Amygdala (tissue), 56 donors: Measurements from ENCODE around the gene ALKBH8.
"Not testable (repeated sequence)": the region's sequence is repeated elsewhere in the genome, so short reads cannot be mapped to it uniquely, and the experiment has no call there.

ENCODE experiments used
- DNase-seq, 56 donors: peaks; one replicate each; lab custom pipeline; 2025; lab: John Stamatoyannopoulos, UW

ALKBH8 gene

GRCh38 chr11:107508858-107509244 is 56.7 kb downstream of the ALKBH8 start:
- DNase-seq: no peak

GRCh38 chr11:107508201-107508857 is 57.2 kb downstream of the ALKBH8 start:
- no peak for DNase-seq

- DNase-seq: no peak
Measured at GRCh38 chr11:107505647-107506225, 59.8 kb downstream of the ALKBH8 start.

GRCh38 chr11:107504981-107505380 is 60.6 kb downstream of the ALKBH8 start:
- no peak for DNase-seq

- DNase-seq: no peak
Measured at GRCh38 chr11:107501713-107502112, 63.8 kb downstream of the ALKBH8 start.

- not testable (repeated sequence) for DNase-seq
Measured at GRCh38 chr11:107497371-107497770, 68.2 kb downstream of the ALKBH8 start.

GRCh38 chr11:107496011-107496410 is 69.5 kb downstream of the ALKBH8 start:
- no peak for DNase-seq

- no peak for DNase-seq
Measured at GRCh38 chr11:107494055-107494454, 71.5 kb downstream of the ALKBH8 start.

- no peak for DNase-seq
Measured at GRCh38 chr11:107493117-107493516, 72.4 kb downstream of the ALKBH8 start.

- no peak for DNase-seq
Measured at GRCh38 chr11:107490836-107491235, 74.7 kb downstream of the ALKBH8 start.

GRCh38 chr11:107482234-107482633 is 83.3 kb downstream of the ALKBH8 start:
- DNase-seq: no peak

GRCh38 chr11:107478922-107479321 is 86.6 kb downstream of the ALKBH8 start:
- no peak for DNase-seq

GRCh38 chr11:107477820-107478219 is 87.7 kb downstream of the ALKBH8 start:
- DNase-seq: no peak

- DNase-seq: no peak
Measured at GRCh38 chr11:107473792-107474191, 91.7 kb downstream of the ALKBH8 start.

- DNase-seq: no peak
Measured at GRCh38 chr11:107472966-107473365, 92.6 kb downstream of the ALKBH8 start.

GRCh38 chr11:107468596-107468995 is 96.9 kb downstream of the ALKBH8 start:
- no peak for DNase-seq

- DNase-seq: no peak
Measured at GRCh38 chr11:107467696-107468095, 97.8 kb downstream of the ALKBH8 start.

GRCh38 chr11:107466275-107466866 is 99.2 kb downstream of the ALKBH8 start:
- not testable (repeated sequence) for DNase-seq

- DNase-seq: peak; percentile 7 to 93 (median 78)
Measured at GRCh38 chr11:107457558-107458271, 107.8 kb downstream of the ALKBH8 start, which contains the start of gene CWF19L2. TSS of gene CWF19L2 (minus strand) at chr11:107457825. CDS start at chr11:107457816, 9 bp downstream.

GRCh38 chr11:107457205-107457557 is 108.4 kb downstream of the ALKBH8 start:
- peak in 1 of 56 donors; percentile 18 for DNase-seq

- DNase-seq: no peak
Measured at GRCh38 chr11:107453594-107454286, 111.8 kb downstream of the ALKBH8 start.
